Osteoblast (primary cell): ENCODE results near the gene TSTD2. TPM values are rescaled to one million over a fixed set of nuclear protein-coding genes. Genes with fewer than 3 reads are reported as not detected.

ENCODE experiments used
- DNase-seq: peaks from one replicate; pipeline ENCODE4 v3.0.0; 2011; ENCODE audit warnings: low spot score, mixed read lengths; ENCODE audit not compliant: insufficient read length; ENCODE audit errors: missing footprints
- H2AFZ ChIP-seq: 2 replicates; pipeline ENCODE4 v1.6.0; 2011; ENCODE audit warnings: mild to moderate bottlenecking, low read length
- H3K27ac ChIP-seq: 2 replicates; pipeline ENCODE4 v1.5.1; 2011; ENCODE audit warnings: mild to moderate bottlenecking, low read depth, low read length, moderate library complexity
- H3K27me3 ChIP-seq: 2 replicates; pipeline ENCODE4 v1.6.0; 2012; ENCODE audit warnings: mild to moderate bottlenecking, control low read depth, inconsistent platforms, low read length, moderate library complexity; ENCODE audit not compliant: insufficient read depth
- H3K36me3 ChIP-seq: 2 replicates; pipeline ENCODE4 v1.5.1; 2011; ENCODE audit warnings: mild to moderate bottlenecking, low read length, control low read depth, moderate library complexity; ENCODE audit not compliant: insufficient read depth
- H3K4me1 ChIP-seq: 2 replicates; pipeline ENCODE4 v1.5.1; 2011; ENCODE audit warnings: mild to moderate bottlenecking, low read length, control low read depth, moderate library complexity; ENCODE audit not compliant: insufficient read depth
- H3K4me2 ChIP-seq: 2 replicates; pipeline ENCODE4 v1.6.0; 2011; ENCODE audit warnings: mild to moderate bottlenecking, low read length; ENCODE audit not compliant: insufficient read depth
- H3K4me3 ChIP-seq: fragments of 200-600 bp; sonication (generic); 3 replicates; pipeline ENCODE4 v1.5.1; 2012; ENCODE audit warnings: mild to moderate bottlenecking, low read length, inconsistent platforms; ENCODE audit not compliant: insufficient read depth
- H3K79me2 ChIP-seq: 2 replicates; pipeline ENCODE4 v1.6.0; 2012; ENCODE audit warnings: mild to moderate bottlenecking, low read length, control low read depth, inconsistent platforms; ENCODE audit not compliant: insufficient read depth
- H3K9me3 ChIP-seq: 2 replicates; pipeline ENCODE4 v1.5.1; 2011; ENCODE audit warnings: low read depth, low read length, control low read depth
- H4K20me1 ChIP-seq: 2 replicates; pipeline ENCODE4 v1.6.0; 2012; ENCODE audit warnings: mild to moderate bottlenecking, low read length, control low read depth; ENCODE audit not compliant: insufficient read depth
- CTCF ChIP-seq: IDR thresholded peaks from 2 replicates; pipeline ENCODE4 v1.5.1; 2011; ENCODE audit warnings: mild to moderate bottlenecking, low read depth, low read length, moderate library complexity; ENCODE audit errors: extremely low read depth
- total RNA-seq: library from RNA; depleted of rRNA; stranded (reverse); fragments of >200 nt; gene quantifications from 2 replicates; pipeline ENCODE4 v1.2.3, GENCODE V29; 2012

TSTD2 gene
- total RNA-seq, 1 donor, result 16.3 TPM

- no peak for DNase-seq
- Histone ChIP-seq H3K36me3 (no peaks in the 10 kb centered on the region), H3K79me2 (peaks cover 82% of the 10 kb centered on the region), H3K4me2 (peak overlapping the region; percentile 96), H3K9me3 (no peaks in the 10 kb centered on the region), H3K4me3 (peak overlapping the region; percentile 96), H4K20me1 (peaks cover 21% of the 10 kb centered on the region), H2AFZ (peak overlapping the region; percentile 84), H3K4me1 (peaks cover 23% of the 10 kb centered on the region), H3K27me3 (no peaks in the 10 kb centered on the region), H3K27ac (peak overlapping the region; percentile 99)
- no peak for TF ChIP-seq CTCF
Observed at GRCh38 chr9:97633859-97634490, 807 bp upstream of the TSTD2 start.

GRCh38 chr9:97632248-97632984 is 752 bp downstream of the TSTD2 start:
- peak; percentile 32 for DNase-seq
- peaks cover 23% of the 10 kb centered on the region for H3K4me1 ChIP-seq
- no peaks in the 10 kb centered on the region for H3K9me3 ChIP-seq
- peaks cover 9% of the 10 kb centered on the region for H4K20me1 ChIP-seq
- peak overlapping the region; percentile 89 for H2AFZ ChIP-seq
- no peaks in the 10 kb centered on the region for H3K36me3 ChIP-seq
- peak overlapping the region; percentile 99 for H3K27ac ChIP-seq
- H3K79me2 ChIP-seq, result peaks cover 80% of the 10 kb centered on the region
- no peak for TF ChIP-seq CTCF
- H3K4me2 ChIP-seq, result peak overlapping the region; percentile 96
- peak overlapping the region; percentile 96 for H3K4me3 ChIP-seq
- no peaks in the 10 kb centered on the region for H3K27me3 ChIP-seq

- peaks cover 6% of the 10 kb centered on the region for H4K20me1 ChIP-seq
- peaks cover 69% of the 10 kb centered on the region for H3K79me2 ChIP-seq
- H3K9me3 ChIP-seq, result no peaks in the 10 kb centered on the region
- no peaks in the 10 kb centered on the region for H3K27me3 ChIP-seq
- H3K4me1 ChIP-seq, result peaks cover 17% of the 10 kb centered on the region
- no peak for DNase-seq
- no peak overlapping the region for H3K4me2 ChIP-seq
- peaks cover 3% of the 10 kb centered on the region for H3K36me3 ChIP-seq
- H2AFZ ChIP-seq, result no peak overlapping the region
- no peak for TF ChIP-seq CTCF
- H3K4me3 ChIP-seq, result no peak overlapping the region
- H3K27ac ChIP-seq, result no peak overlapping the region
Observed at GRCh38 chr9:97630591-97630990, 2.6 kb downstream of the TSTD2 start.

- no peaks in the 10 kb centered on the region for H3K27me3 ChIP-seq
- no peak overlapping the region for H3K4me3 ChIP-seq
- H3K36me3 ChIP-seq, result peaks cover 14% of the 10 kb centered on the region
- no peak for TF ChIP-seq CTCF
- no peak overlapping the region for H3K27ac ChIP-seq
- peaks cover 8% of the 10 kb centered on the region for H3K4me1 ChIP-seq
- peaks cover 55% of the 10 kb centered on the region for H3K79me2 ChIP-seq
- no peak for DNase-seq
- no peaks in the 10 kb centered on the region for H4K20me1 ChIP-seq
- no peak overlapping the region for H2AFZ ChIP-seq
- no peaks in the 10 kb centered on the region for H3K9me3 ChIP-seq
- no peak overlapping the region for H3K4me2 ChIP-seq
Observed at GRCh38 chr9:97629156-97629555, 4.0 kb downstream of the TSTD2 start.
